Upper lobe of left lung (tissue), 6 donors: ENCODE results near the gene WNK1. TPM values are rescaled to one million over a fixed set of nuclear protein-coding genes. Genes with fewer than 3 reads are reported as not detected.
"Not testable (repeated sequence)": the region's sequence is repeated elsewhere in the genome, so short reads cannot be mapped to it uniquely, and the experiment has no call there.

Experiments used
- ATAC-seq, 2 donors: fragments of 200-7000 bp; cut with Tn5 transposase; one replicate each; pipeline ENCODE4 v1.9.1; 2022; ENCODE audit warnings: mild to moderate bottlenecking in 2 of 2, moderate library complexity in 2 of 2; ENCODE audit not compliant: low FRiP score in 2 of 2
- DNase-seq, 2 donors: peaks; one replicate each; pipeline ENCODE4 v3.0.0-alpha.2; 2019 to 2020
- H3K27ac ChIP-seq, 4 donors: fragments of 200-600 bp; sonication (generic); one replicate each; pipeline ENCODE4 v1.5.1; 2016 to 2019
- H3K27me3 ChIP-seq, 4 donors: fragments of 200-600 bp; sonication (generic); one replicate each; pipeline ENCODE4 v1.5.1; 2017 to 2019
- H3K36me3 ChIP-seq, 4 donors: fragments of 200-600 bp; sonication (generic); one replicate each; pipeline ENCODE4 v1.5.1; 2016 to 2019
- H3K4me1 ChIP-seq, 4 donors: fragments of 200-600 bp; sonication (generic); one replicate each; pipeline ENCODE4 v1.5.1; 2018 to 2019
- H3K4me3 ChIP-seq, 4 donors: fragments of 200-600 bp; sonication (generic); one replicate each; pipeline ENCODE4 v1.5.1; 2017 to 2019; ENCODE audit warnings: mild to moderate bottlenecking in 2 of 4, moderate library complexity in 1 of 4
- H3K9me3 ChIP-seq, 4 donors: fragments of 200-600 bp; sonication (generic); one replicate each; pipeline ENCODE4 v1.5.1; 2018 to 2019
- CTCF ChIP-seq, 6 experiments: fragments of 450-650 bp in 4 of 6; fragments of 200-600 bp in 2 of 6; sonication (generic) in 2 of 6; IDR thresholded peaks; one replicate each; pipeline ENCODE4 v1.5.1; 2016 to 2019; ENCODE audit warnings: antibody characterized with exemption in 6 of 6
- EP300 ChIP-seq, 4 donors: sonication (generic); formaldehyde crosslinking; IDR thresholded peaks; one replicate each; pipeline ENCODE4 v1.5.1; 2017; ENCODE audit warnings: antibody characterized with exemption in 4 of 4, control low read depth in 2 of 4
- POLR2A ChIP-seq, 4 donors: fragments of 450-650 bp; IDR thresholded peaks; one replicate each; pipeline ENCODE4 v1.5.1; 2016 to 2017; ENCODE audit warnings: antibody characterized with exemption in 4 of 4, mild to moderate bottlenecking in 2 of 4
- POLR2AphosphoS5 ChIP-seq, 2 donors: sonication (generic); formaldehyde crosslinking; IDR thresholded peaks; one replicate each; pipeline ENCODE4 v1.5.1; 2017; ENCODE audit warnings: antibody characterized with exemption in 2 of 2
- WGBS, 2 donors: methylation state at CpG; one replicate each; pipeline ENCODE4 v1.1.5; 2017 to 2018; 5-methylcytosine and 5-hydroxymethylcytosine counted together
- total RNA-seq, 6 donors: library from RNA; depleted of rRNA in 4 of 6; stranded (reverse); fragments of >200 nt in 4 of 6; gene quantifications; one replicate each; pipeline versions ENCODE4 v1.1.0 to v1.2.1, GENCODE V29; 2016 to 2021
- donor health status: DM: no; HTN: no; CAD: no; lungs with moderate emphysema.
- donor health status: DM: no; HTN: yes; CAD: no; lungs with severe emphysema.

The WNK1 gene
- total RNA-seq, 6 donors from 2014 or later, result 184 to 288 (median 245) TPM

DNA sequence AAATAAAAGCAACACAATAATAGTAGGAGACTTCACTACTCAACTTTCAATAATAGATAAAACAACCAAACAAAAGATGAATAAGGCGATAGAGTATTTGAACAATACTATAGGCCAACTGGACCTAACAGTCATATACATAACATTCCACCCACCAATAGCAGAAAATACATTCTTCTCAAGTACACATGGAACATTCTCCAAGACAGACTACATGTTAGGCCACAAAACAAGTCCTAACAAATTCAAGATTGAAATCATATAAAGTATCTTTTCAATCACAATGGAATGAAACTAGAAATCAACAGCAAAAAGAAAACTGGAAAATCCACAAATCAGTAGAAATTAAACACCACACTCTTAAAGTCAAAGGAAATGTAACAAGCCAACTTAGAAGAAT is 168.3 kb downstream of the WNK1 start:
- Histone ChIP-seq H3K9me3 (no peaks in the 10 kb centered on the region), H3K27ac (no peak overlapping the region), H3K4me3 (no peak overlapping the region), H3K36me3 (peaks cover 12 to 76% (median 32%) of the 10 kb centered on the region in 4 donors), H3K4me1 (no peaks in the 10 kb centered on the region), H3K27me3 (no peaks in the 10 kb centered on the region)
- DNase-seq (no peak), ATAC-seq (no peak)
- TF ChIP-seq EP300 (IDR thresholded peaks at IDR 0.05) (no peak), CTCF (IDR thresholded peaks at IDR 0.05) (no peak), POLR2AphosphoS5 (IDR thresholded peaks at IDR 0.05) (no peak), POLR2A (IDR thresholded peaks at IDR 0.05) (no peak)
- WGBS, 2 donors, result 95 to 97% methylated on average over 1 of the region's 1 CpG

- peaks cover 12 to 76% (median 34%) of the 10 kb centered on the region in 4 donors for H3K36me3 ChIP-seq
- ATAC-seq, result no peak
- no peak overlapping the region for H3K4me3 ChIP-seq
- no peaks in the 10 kb centered on the region for H3K27me3 ChIP-seq
- H3K27ac ChIP-seq, result no peak overlapping the region
- no peak for DNase-seq
- TF ChIP-seq CTCF (IDR thresholded peaks at IDR 0.05), result no peak
- TF ChIP-seq EP300 (IDR thresholded peaks at IDR 0.05), result no peak
- TF ChIP-seq POLR2A (IDR thresholded peaks at IDR 0.05), result no peak
- no peak for TF ChIP-seq POLR2AphosphoS5 (IDR thresholded peaks at IDR 0.05)
- 70 to 80% methylated on average over 2 of the region's 2 CpGs for WGBS, 2 donors
- H3K4me1 ChIP-seq, result no peaks in the 10 kb centered on the region
- H3K9me3 ChIP-seq, result no peaks in the 10 kb centered on the region
These were observed 169.9 kb downstream of the WNK1 start for GRCh38 chr12:922285-922684.

GRCh38 chr12:926641-927040 is 174.3 kb downstream of the WNK1 start:
- TF ChIP-seq CTCF (IDR thresholded peaks at IDR 0.05) (no peak), EP300 (IDR thresholded peaks at IDR 0.05) (no peak), POLR2A (IDR thresholded peaks at IDR 0.05) (no peak), POLR2AphosphoS5 (IDR thresholded peaks at IDR 0.05) (no peak)
- no peak overlapping the region for H3K4me3 ChIP-seq
- H3K27ac ChIP-seq, result no peak overlapping the region
- H3K27me3 ChIP-seq, result no peaks in the 10 kb centered on the region
- no peaks in the 10 kb centered on the region for H3K9me3 ChIP-seq
- peaks cover 6 to 91% (median 54%) of the 10 kb centered on the region in 4 donors for H3K36me3 ChIP-seq
- ATAC-seq (no peak), DNase-seq (no peak)
- H3K4me1 ChIP-seq, result peaks cover 0 to 3% (median 0%) of the 10 kb centered on the region in 4 donors
- 86 to 95% methylated on average over 11 to 12 of the region's 12 CpGs for WGBS, 2 donors

- ATAC-seq, result no peak
- no peak overlapping the region for H3K4me3 ChIP-seq
- 92 to 98% methylated on average over 5 of the region's 5 CpGs for WGBS, 2 donors
- H3K27me3 ChIP-seq, result no peaks in the 10 kb centered on the region
- no peak for TF ChIP-seq POLR2A (IDR thresholded peaks at IDR 0.05)
- TF ChIP-seq EP300 (IDR thresholded peaks at IDR 0.05), result no peak
- TF ChIP-seq CTCF (IDR thresholded peaks at IDR 0.05), result no peak
- TF ChIP-seq POLR2AphosphoS5 (IDR thresholded peaks at IDR 0.05), result no peak
- no peak for DNase-seq
- no peaks in the 10 kb centered on the region for H3K9me3 ChIP-seq
- H3K4me1 ChIP-seq, result peaks cover 0 to 10% (median 0%) of the 10 kb centered on the region in 4 donors
- peaks cover 0 to 57% (median 40%) of the 10 kb centered on the region in 4 donors for H3K36me3 ChIP-seq
- no peak overlapping the region for H3K27ac ChIP-seq
These were observed 178.7 kb downstream of the WNK1 start for GRCh38 chr12:931060-931459.

GRCh38 chr12:931591-931990 is 179.2 kb downstream of the WNK1 start:
- peaks cover 0 to 51% (median 35%) of the 10 kb centered on the region in 4 donors for H3K36me3 ChIP-seq
- H3K9me3 ChIP-seq, result no peaks in the 10 kb centered on the region

GRCh38 chr12:935891-936290 is 183.5 kb downstream of the WNK1 start:
- not testable (repeated sequence) for H3K4me1 ChIP-seq, ATAC-seq, DNase-seq, H3K27ac ChIP-seq, H3K4me3 ChIP-seq, H3K27me3 ChIP-seq, H3K9me3 ChIP-seq
- 95 to 97% methylated on average over 12 of the region's 12 CpGs for WGBS, 2 donors
- peaks cover 0 to 18% (median 6%) of the 10 kb centered on the region in 4 donors for H3K36me3 ChIP-seq

More at GRCh38 chr12:931591-931990, 179.2 kb downstream of the WNK1 start:
- ATAC-seq (no peak), DNase-seq (no peak)
- TF ChIP-seq CTCF (IDR thresholded peaks at IDR 0.05), result no peak
- TF ChIP-seq EP300 (IDR thresholded peaks at IDR 0.05), result no peak
- no peak for TF ChIP-seq POLR2AphosphoS5 (IDR thresholded peaks at IDR 0.05)
- no peak for TF ChIP-seq POLR2A (IDR thresholded peaks at IDR 0.05)
- peaks cover 0 to 10% (median 0%) of the 10 kb centered on the region in 4 donors for H3K4me1 ChIP-seq
- 69 to 76% methylated on average over 4 of the region's 4 CpGs for WGBS, 2 donors
- H3K27me3 ChIP-seq, result no peaks in the 10 kb centered on the region
- H3K4me3 ChIP-seq, result no peak overlapping the region
- H3K27ac ChIP-seq, result no peak overlapping the region
